Neural cell (in vitro differentiated cells): ENCODE data around the gene FKRP.

ENCODE experiments used
- EP300 ChIP-seq: fragments of 450-650 bp; conservative IDR thresholded peaks from 2 replicates; pipeline ENCODE4 v1.6.1; 2014; ENCODE audit warnings: antibody characterized with exemption, mild to moderate bottlenecking, moderate library complexity; ENCODE audit not compliant: poor library complexity, severe bottlenecking
- POLR2AphosphoS5 ChIP-seq: IDR thresholded peaks from 2 replicates; pipeline ENCODE4 v1.6.1; 2012
- RAD21 ChIP-seq: fragments of 450-650 bp; conservative IDR thresholded peaks from 2 replicates; pipeline ENCODE4 v1.6.1; 2014; ENCODE audit warnings: antibody characterized with exemption, mild to moderate bottlenecking, moderate library complexity
- SMC3 ChIP-seq: fragments of 450-650 bp; conservative IDR thresholded peaks from 2 replicates; pipeline ENCODE4 v1.6.1; 2014; ENCODE audit warnings: antibody characterized with exemption, mild to moderate bottlenecking, moderate library complexity; ENCODE audit not compliant: poor library complexity
- TF ChIP-seq, protein P1 (sequence below): fragments of 450-650 bp; IDR thresholded peaks from 2 replicates; pipeline ENCODE4 v1.5.1; 2014; ENCODE audit warnings: antibody characterized with exemption, mild to moderate bottlenecking, moderate library complexity; ENCODE audit not compliant: poor library complexity, severe bottlenecking

DNA sequence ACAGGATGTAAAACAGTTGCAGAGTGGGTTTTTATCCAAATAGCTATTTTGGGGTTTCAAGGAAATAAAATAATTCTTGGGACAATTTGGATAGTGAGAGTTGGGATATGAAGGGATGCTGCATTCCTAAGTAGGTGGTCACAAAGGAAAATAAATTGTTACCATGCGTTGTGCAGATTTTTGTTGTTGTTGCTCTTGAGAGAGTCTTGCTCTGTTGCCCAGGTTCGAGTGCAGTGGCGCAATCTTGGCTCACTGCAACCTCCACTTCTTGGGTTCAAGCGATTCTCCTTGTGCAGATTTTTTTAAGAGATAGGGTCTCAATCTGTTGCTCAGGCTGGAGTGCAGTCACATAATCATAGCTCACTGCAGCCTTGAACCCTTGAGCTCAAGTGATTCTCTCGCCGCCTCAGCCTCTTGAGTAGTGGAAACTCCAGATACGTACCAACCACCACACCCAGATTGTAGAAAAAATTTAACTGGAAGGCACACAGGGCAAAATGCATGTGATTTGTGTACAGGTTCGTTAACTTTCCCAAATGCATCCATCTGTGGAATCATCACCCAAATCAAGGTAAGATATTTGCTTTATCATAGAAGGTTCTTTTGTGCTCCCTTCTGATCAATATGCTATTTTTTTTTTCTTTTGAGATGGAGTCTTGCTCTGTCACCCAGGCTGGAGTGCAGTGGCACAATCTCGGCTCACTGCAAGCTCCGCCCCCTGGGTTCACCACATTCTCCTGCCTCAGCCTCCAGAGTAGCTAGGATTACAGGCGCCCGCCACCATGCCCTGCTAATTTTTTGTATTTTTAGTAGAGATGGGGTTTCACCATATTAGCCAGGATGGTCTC, 26.5 kb downstream of the FKRP start:
- TF ChIP-seq RAD21, result no peak
- TF ChIP-seq, protein P1, sequence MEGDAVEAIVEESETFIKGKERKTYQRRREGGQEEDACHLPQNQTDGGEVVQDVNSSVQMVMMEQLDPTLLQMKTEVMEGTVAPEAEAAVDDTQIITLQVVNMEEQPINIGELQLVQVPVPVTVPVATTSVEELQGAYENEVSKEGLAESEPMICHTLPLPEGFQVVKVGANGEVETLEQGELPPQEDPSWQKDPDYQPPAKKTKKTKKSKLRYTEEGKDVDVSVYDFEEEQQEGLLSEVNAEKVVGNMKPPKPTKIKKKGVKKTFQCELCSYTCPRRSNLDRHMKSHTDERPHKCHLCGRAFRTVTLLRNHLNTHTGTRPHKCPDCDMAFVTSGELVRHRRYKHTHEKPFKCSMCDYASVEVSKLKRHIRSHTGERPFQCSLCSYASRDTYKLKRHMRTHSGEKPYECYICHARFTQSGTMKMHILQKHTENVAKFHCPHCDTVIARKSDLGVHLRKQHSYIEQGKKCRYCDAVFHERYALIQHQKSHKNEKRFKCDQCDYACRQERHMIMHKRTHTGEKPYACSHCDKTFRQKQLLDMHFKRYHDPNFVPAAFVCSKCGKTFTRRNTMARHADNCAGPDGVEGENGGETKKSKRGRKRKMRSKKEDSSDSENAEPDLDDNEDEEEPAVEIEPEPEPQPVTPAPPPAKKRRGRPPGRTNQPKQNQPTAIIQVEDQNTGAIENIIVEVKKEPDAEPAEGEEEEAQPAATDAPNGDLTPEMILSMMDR, result no peak
- no peak for TF ChIP-seq POLR2AphosphoS5
- TF ChIP-seq EP300, result no peak
- TF ChIP-seq SMC3, result no peak
